GM19035 (cell line): Measurements from ENCODE around the gene CTAGE15.
A peak's percentile ranks its signal among the peaks of the same experiment; 100 is the strongest.

ENCODE experiments used
- ATAC-seq: cut with Tn5 transposase; IDR thresholded peaks from one replicate; pipeline ENCODE4 v1.9.1; 2021; ENCODE audit not compliant: unreplicated experiment

Gene CTAGE15

DNA sequence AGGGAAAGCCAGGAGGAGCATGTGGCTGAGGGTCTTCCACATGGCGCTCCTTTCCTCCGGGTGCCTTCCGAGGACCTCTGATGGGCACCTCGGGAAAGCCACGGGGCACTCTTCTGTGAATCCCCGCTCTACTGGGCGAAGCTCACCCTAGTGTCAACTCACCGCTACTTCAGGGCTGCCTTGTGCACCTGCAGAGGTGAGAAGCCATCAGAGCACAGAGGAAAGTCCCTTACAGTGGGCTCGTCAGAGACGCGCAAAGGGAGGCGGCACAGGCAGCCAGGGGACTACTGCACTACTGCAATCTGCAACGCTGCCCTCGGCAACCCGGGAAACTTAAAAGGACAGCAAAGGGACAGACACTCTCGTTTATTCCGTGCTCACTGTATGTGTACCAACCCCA lies 50.5 kb downstream of the CTAGE15 start:
- peak; percentile 28 for ATAC-seq
